Stomach (tissue), 4 donors: ENCODE measurements around the gene OR5D16.

Source experiments
- CTCF ChIP-seq, 7 experiments: fragments of 450-650 bp in 4 of 7; fragments of 200-600 bp in 3 of 7; sonication (generic) in 3 of 7; IDR thresholded peaks; one replicate each; pipeline ENCODE4 v1.5.1; 2016 to 2019; ENCODE audit warnings: antibody characterized with exemption in 7 of 7, control low read depth in 2 of 7, mild to moderate bottlenecking in 1 of 7
- EP300 ChIP-seq: sonication (generic); formaldehyde crosslinking; IDR thresholded peaks from one replicate; pipeline ENCODE4 v1.6.1; 2017; ENCODE audit warnings: antibody characterized with exemption
- POLR2A ChIP-seq, 4 donors: fragments of 450-650 bp; IDR thresholded peaks; one replicate each; pipeline ENCODE4 v1.6.1; 2016; ENCODE audit warnings: antibody characterized with exemption in 4 of 4, control low read depth in 2 of 4, mild to moderate bottlenecking in 1 of 4, moderate library complexity in 1 of 4
- POLR2AphosphoS5 ChIP-seq, 3 donors: sonication (generic); formaldehyde crosslinking; IDR thresholded peaks; one replicate each; pipeline ENCODE4 v1.6.1; 2016; ENCODE audit warnings: antibody characterized with exemption in 3 of 3

GRCh38 chr11:55852141-55852540 is 13.6 kb downstream of the OR5D16 start:
- TF ChIP-seq CTCF (IDR thresholded peaks at IDR 0.05): no peak
- TF ChIP-seq EP300: no peak
- no peak for TF ChIP-seq POLR2AphosphoS5 (IDR thresholded peaks at IDR 0.05)
- TF ChIP-seq POLR2A (IDR thresholded peaks at IDR 0.05): no peak
